Endothelial cell of umbilical vein (primary cell): ENCODE results near the gene ERO1B. TPM values are rescaled to one million over a fixed set of nuclear protein-coding genes. Genes with fewer than 3 reads are reported as not detected.

Experiments
- BruUV-seq: library from RNA; stranded (reverse); fragments of 400-500 nt; replicated peaks from 2 replicates; lab custom pipeline; 2021; lab: Mats Ljungman, UMichigan
- CTCF ChIA-PET: fragments of 300-600, 350-600 bp; sonication (Branson Sonifier 250); formaldehyde crosslinking; loops from one replicate; lab custom pipeline; 2021; ENCODE audit warnings: antibody characterized with exemption, inconsistent platforms; lab: Charles Lee
- POLR2A ChIA-PET: fragments of 300-600, 350-600 bp; sonication (Branson Sonifier 250); formaldehyde crosslinking; loops from one replicate; lab custom pipeline; 2021; ENCODE audit warnings: antibody characterized with exemption, inconsistent platforms; lab: Charles Lee
- DNase-seq: peaks from one replicate; pipeline ENCODE4 v3.0.0-alpha.2; 2011; ENCODE audit warnings: low read depth, low spot score
- FAIRE-seq: peaks from 2 replicates; lab custom pipeline; 2011; peaks lifted over from hg19 to GRCh38; lab: Jason Lieb, UNC
- H2AFZ ChIP-seq: 2 replicates; pipeline ENCODE4 v1.6.0; 2012; ENCODE audit warnings: low read depth, low read length, control low read depth, inconsistent platforms
- H3K27ac ChIP-seq: 2 replicates; pipeline ENCODE4 v1.5.1; 2011; ENCODE audit warnings: low read depth, mild to moderate bottlenecking, control low read depth, low read length, moderate library complexity; ENCODE audit not compliant: insufficient read depth
- H3K27me3 ChIP-seq, 2 experiments: 2 replicates each; pipeline versions ENCODE4 v1.6.0 to v1.6.1; 2011; ENCODE audit warnings: low read length in 2 of 2, mixed read lengths in 1 of 2; ENCODE audit not compliant: control insufficient read depth in 2 of 2, insufficient read depth in 2 of 2
- H3K36me3 ChIP-seq, 2 experiments: 2 replicates in 1 of 2; 3 replicates in 1 of 2; pipeline ENCODE4 v1.5.1; 2011; ENCODE audit warnings: low read length in 2 of 2, mild to moderate bottlenecking in 1 of 2, moderate library complexity in 1 of 2; ENCODE audit not compliant: control insufficient read depth in 2 of 2, insufficient read depth in 2 of 2; ENCODE audit errors: extremely low read depth in 1 of 2
- H3K4me1 ChIP-seq: 3 replicates; pipeline ENCODE4 v1.5.1; 2011; ENCODE audit warnings: mild to moderate bottlenecking, low read length; ENCODE audit not compliant: control insufficient read depth, insufficient read depth; ENCODE audit errors: extremely low read depth
- H3K4me2 ChIP-seq: 2 replicates; pipeline ENCODE4 v1.6.1; 2011; ENCODE audit warnings: low read length, control low read depth, mixed read lengths; ENCODE audit not compliant: insufficient read depth
- H3K4me3 ChIP-seq, 3 experiments: fragments of 200-600 bp in 1 of 3; sonication (generic), shearing (Covaris generic) in 1 of 3; replicated peaks in 1 of 3; 2 replicates each; pipeline ENCODE4 v1.5.1; 2011 to 2016; ENCODE audit warnings: control low read depth in 3 of 3, low read length in 3 of 3, mild to moderate bottlenecking in 2 of 3, inconsistent platforms in 1 of 3, low read depth in 1 of 3, moderate library complexity in 1 of 3; ENCODE audit not compliant: insufficient read depth in 1 of 3
- H3K79me2 ChIP-seq: 2 replicates; pipeline ENCODE4 v1.6.0; 2012; ENCODE audit warnings: low read length, inconsistent platforms; ENCODE audit not compliant: control insufficient read depth, insufficient read depth
- H3K9ac ChIP-seq: replicated peaks from 2 replicates; pipeline ENCODE3; 2011; ENCODE audit warnings: low read length, control low read depth; ENCODE audit not compliant: insufficient read depth; ENCODE audit errors: extremely low read depth
- H3K9me1 ChIP-seq: replicated peaks from 3 replicates; pipeline ENCODE4 v1.6.0; 2011; ENCODE audit warnings: mild to moderate bottlenecking, low read length; ENCODE audit not compliant: control insufficient read depth, insufficient read depth; ENCODE audit errors: extremely low read depth
- H3K9me3 ChIP-seq: replicated peaks from 2 replicates; pipeline ENCODE4 v1.5.1; 2012; ENCODE audit warnings: low read length, inconsistent platforms; ENCODE audit not compliant: control insufficient read depth, insufficient read depth
- H4K20me1 ChIP-seq: replicated peaks from 2 replicates; pipeline ENCODE3; 2011; ENCODE audit warnings: mild to moderate bottlenecking, low read length; ENCODE audit not compliant: control insufficient read depth, insufficient read depth; ENCODE audit errors: extremely low read depth
- EZH2 ChIP-seq: IDR thresholded peaks from 2 replicates; pipeline ENCODE4 v1.6.1; 2012; ENCODE audit warnings: borderline replicate concordance, low read depth, mild to moderate bottlenecking, moderate library complexity, low read length, inconsistent platforms; ENCODE audit not compliant: severe bottlenecking
- FOS ChIP-seq: IDR thresholded peaks from 2 replicates; pipeline ENCODE4 v1.6.1; 2011; ENCODE audit warnings: mild to moderate bottlenecking, low read length, moderate library complexity, borderline replicate concordance; ENCODE audit not compliant: insufficient read depth
- GATA2 ChIP-seq: IDR thresholded peaks from 2 replicates; pipeline ENCODE4 v1.7.0; 2011; ENCODE audit warnings: low read depth, mild to moderate bottlenecking, moderate library complexity, mixed read lengths, low read length; ENCODE audit not compliant: insufficient read length, insufficient read depth
- JUN ChIP-seq: IDR thresholded peaks from 2 replicates; pipeline ENCODE4 v1.6.1; 2011; ENCODE audit warnings: borderline replicate concordance, low read depth; ENCODE audit not compliant: insufficient read length, insufficient read depth
- MYC ChIP-seq: IDR thresholded peaks from one replicate; pipeline ENCODE4 v1.6.1; 2011; ENCODE audit warnings: mild to moderate bottlenecking, low read depth, low read length
- POLR2A ChIP-seq: IDR thresholded peaks from 2 replicates; pipeline ENCODE4 v1.6.1; 2012; ENCODE audit warnings: low read depth, mild to moderate bottlenecking, control low read depth, low read length
- POLR2AphosphoS5 ChIP-seq: IDR thresholded peaks from 2 replicates; pipeline ENCODE4 v1.6.1; 2012; ENCODE audit warnings: low read depth, mild to moderate bottlenecking, control low read depth, low read length, moderate library complexity; ENCODE audit not compliant: insufficient read depth
- dilution Hi-C: fragments of 300-500 bp; cut with MboI; formaldehyde crosslinking; loops from one replicate; pipeline ENCODE4 v1.15.0; 2019; ENCODE audit warnings: low sequenced_read_pairs; ENCODE audit not compliant: extremely low pct_ligation_motif_present
- intact Hi-C: fragments of 100-400 bp; cut with micrococcal nuclease; formaldehyde crosslinking; loops from one replicate; pipeline ENCODE4 v1.10.0; 2022
- polyA plus RNA-seq, 4 experiments: library from polyadenylated mRNA; depleted of rRNA in 3 of 4; stranded (reverse) in 3 of 4; unstranded in 1 of 4; fragments of >200 nt; gene quantifications; 2 replicates each; pipeline versions ENCODE4 v1.2.1 to v1.2.3, GENCODE V29; 2011 to 2012; ENCODE audit warnings: missing spikeins in 1 of 4
- total RNA-seq: library from RNA; stranded (reverse); gene quantifications from 2 replicates; pipeline ENCODE4 v1.2.3, GENCODE V29; 2021
- TF ChIP-seq, protein P1 (sequence below), 2 donors: IDR thresholded peaks; 1 replicate in 1 of 2; 2 replicates in 1 of 2; pipeline ENCODE4 v1.5.1; 2011; ENCODE audit warnings: low read length in 2 of 2, mild to moderate bottlenecking in 2 of 2, moderate library complexity in 2 of 2, control low read depth in 1 of 2, inconsistent platforms in 1 of 2, low read depth in 1 of 2; ENCODE audit not compliant: insufficient read depth in 1 of 2; ENCODE audit errors: extremely low read depth in 1 of 2
- TF ChIP-seq, protein P2 (sequence below): IDR thresholded peaks from 2 replicates; pipeline ENCODE4 v1.6.1; 2011; ENCODE audit not compliant: insufficient read depth, insufficient read length

ERO1B gene
- total and polyA plus RNA-seq, 2 donors (not counting 3 experiments of a cell fraction or from before 2014, with no cell fraction given) = 1.9 to 3.6 TPM

DNA sequence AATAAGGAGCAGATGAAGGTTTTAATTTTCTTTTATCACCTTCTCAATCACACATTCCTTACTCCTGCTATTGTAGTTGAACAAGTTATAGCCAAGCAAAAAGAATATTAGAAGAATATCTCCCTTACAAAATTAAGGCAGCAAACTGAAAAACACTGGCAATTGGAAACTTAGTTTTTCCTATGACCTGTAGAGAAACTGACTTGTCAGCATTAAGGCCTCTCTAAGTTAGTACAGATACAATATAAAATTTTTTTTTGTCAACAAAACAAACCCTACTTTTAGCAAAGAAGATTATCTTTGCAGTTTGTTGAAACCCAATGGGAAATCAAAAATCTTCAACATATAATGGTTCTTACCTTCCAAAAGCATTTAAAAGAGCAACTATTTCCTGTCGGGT is 61.3 kb downstream of the ERO1B start:
- CTCF ChIA-PET = interaction anchor here (1.4 kb wide), 1 partner anchor 11 kb away, joined by 3 read pairs; no protein-coding TSS in a partner anchor
- H3K79me2 ChIP-seq = no peaks in the 10 kb centered on the region
- no peak for FAIRE-seq
- H3K27ac ChIP-seq = no peak overlapping the region
- H3K9ac ChIP-seq = no peak overlapping the region
- H3K27me3 ChIP-seq = no peaks in the 10 kb centered on the region
- no peaks in the 10 kb centered on the region for H3K9me3 ChIP-seq
- H3K4me1 ChIP-seq = no peaks in the 10 kb centered on the region
- no peak for DNase-seq
- H2AFZ ChIP-seq = no peak overlapping the region
- H4K20me1 ChIP-seq = no peaks in the 10 kb centered on the region
- no peak for TF ChIP-seq POLR2A
- no peak for TF ChIP-seq JUN
- no peak for TF ChIP-seq POLR2AphosphoS5
- TF ChIP-seq EZH2 = no peak
- TF ChIP-seq GATA2 = no peak
- no peak for TF ChIP-seq FOS
- TF ChIP-seq, protein P1, sequence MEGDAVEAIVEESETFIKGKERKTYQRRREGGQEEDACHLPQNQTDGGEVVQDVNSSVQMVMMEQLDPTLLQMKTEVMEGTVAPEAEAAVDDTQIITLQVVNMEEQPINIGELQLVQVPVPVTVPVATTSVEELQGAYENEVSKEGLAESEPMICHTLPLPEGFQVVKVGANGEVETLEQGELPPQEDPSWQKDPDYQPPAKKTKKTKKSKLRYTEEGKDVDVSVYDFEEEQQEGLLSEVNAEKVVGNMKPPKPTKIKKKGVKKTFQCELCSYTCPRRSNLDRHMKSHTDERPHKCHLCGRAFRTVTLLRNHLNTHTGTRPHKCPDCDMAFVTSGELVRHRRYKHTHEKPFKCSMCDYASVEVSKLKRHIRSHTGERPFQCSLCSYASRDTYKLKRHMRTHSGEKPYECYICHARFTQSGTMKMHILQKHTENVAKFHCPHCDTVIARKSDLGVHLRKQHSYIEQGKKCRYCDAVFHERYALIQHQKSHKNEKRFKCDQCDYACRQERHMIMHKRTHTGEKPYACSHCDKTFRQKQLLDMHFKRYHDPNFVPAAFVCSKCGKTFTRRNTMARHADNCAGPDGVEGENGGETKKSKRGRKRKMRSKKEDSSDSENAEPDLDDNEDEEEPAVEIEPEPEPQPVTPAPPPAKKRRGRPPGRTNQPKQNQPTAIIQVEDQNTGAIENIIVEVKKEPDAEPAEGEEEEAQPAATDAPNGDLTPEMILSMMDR (IDR thresholded peaks at IDR 0.05; ENCODE audit: extremely low read depth in 1 of 2, insufficient read depth in 1 of 2, low read depth in 1 of 2, low read length in 2 of 2) = no peak
- TF ChIP-seq, protein P2, sequence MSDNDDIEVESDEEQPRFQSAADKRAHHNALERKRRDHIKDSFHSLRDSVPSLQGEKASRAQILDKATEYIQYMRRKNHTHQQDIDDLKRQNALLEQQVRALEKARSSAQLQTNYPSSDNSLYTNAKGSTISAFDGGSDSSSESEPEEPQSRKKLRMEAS = no peak
- TF ChIP-seq MYC = no peak
- dilution Hi-C loops = no loop called here
- intact Hi-C loops = no loop called here
- H3K9me1 ChIP-seq = no peaks in the 10 kb centered on the region
- POLR2A ChIA-PET = no interaction called here
- no peaks in the 10 kb centered on the region for H3K36me3 ChIP-seq
- no peak overlapping the region for H3K4me2 ChIP-seq
- H3K4me3 ChIP-seq = no peak overlapping the region
- no TSS peak for BruUV-seq
